HUES6 (cell line): ENCODE data around the gene ZFYVE27.

Experiments
- H3K27ac ChIP-seq: 2 replicates; pipeline ENCODE4 v1.7.0; 2013; ENCODE audit warnings: low read depth, mild to moderate bottlenecking, low read length, inconsistent platforms
- H3K27me3 ChIP-seq: 2 replicates; pipeline ENCODE4 v1.6.1; 2013; ENCODE audit warnings: low read length; ENCODE audit not compliant: control insufficient read depth, insufficient read depth
- H3K36me3 ChIP-seq: 2 replicates; pipeline ENCODE4 v1.6.1; 2013; ENCODE audit warnings: low read length; ENCODE audit not compliant: control insufficient read depth, insufficient read depth
- H3K4me1 ChIP-seq: 2 replicates; pipeline ENCODE4 v1.6.1; 2013; ENCODE audit warnings: low read length; ENCODE audit not compliant: control insufficient read depth, insufficient read depth
- H3K4me3 ChIP-seq: 2 replicates; pipeline ENCODE4 v1.5.1; 2013; ENCODE audit warnings: low read depth, low read length
- H3K9ac ChIP-seq: one replicate; pipeline ENCODE4 v1.6.1; 2013; ENCODE audit warnings: mild to moderate bottlenecking, low read length
- H3K9me3 ChIP-seq: 2 replicates; pipeline ENCODE4 v1.6.1; 2013; ENCODE audit warnings: low read depth, low read length; ENCODE audit not compliant: control insufficient read depth, insufficient read depth

ZFYVE27 gene

DNA sequence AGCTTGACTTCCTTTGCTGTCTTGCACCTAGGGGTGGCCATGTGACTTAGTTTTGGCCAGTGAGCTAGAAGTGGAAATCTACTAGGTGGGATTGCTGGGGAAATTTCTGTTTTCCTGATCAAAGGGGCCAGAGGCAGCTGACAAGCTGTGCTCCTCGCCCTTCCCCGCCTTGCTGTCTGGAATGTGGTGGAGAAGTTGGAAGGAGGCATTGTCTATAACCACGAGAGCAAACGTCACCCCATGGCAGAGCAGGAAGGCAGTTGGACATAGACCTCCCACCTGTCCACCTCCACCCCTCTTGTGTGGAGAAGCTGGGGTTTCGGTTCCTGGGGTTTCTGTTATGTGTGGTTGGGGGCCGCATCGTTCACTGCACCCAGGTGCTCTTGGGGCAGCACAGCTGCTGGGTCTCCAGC lies 27.6 kb downstream of the ZFYVE27 start:
- H3K4me1 ChIP-seq = peaks cover 19% of the 10 kb centered on the region; the same call in 1 of the 2 replicates
- peaks cover 14% of the 10 kb centered on the region for H3K36me3 ChIP-seq
- no peak overlapping the region for H3K4me3 ChIP-seq
- no peaks in the 10 kb centered on the region for H3K9me3 ChIP-seq
- H3K27me3 ChIP-seq = peaks cover 19% of the 10 kb centered on the region
- H3K9ac ChIP-seq = peak overlapping the region; percentile 34
- H3K27ac ChIP-seq = no peak overlapping the region

DNA sequence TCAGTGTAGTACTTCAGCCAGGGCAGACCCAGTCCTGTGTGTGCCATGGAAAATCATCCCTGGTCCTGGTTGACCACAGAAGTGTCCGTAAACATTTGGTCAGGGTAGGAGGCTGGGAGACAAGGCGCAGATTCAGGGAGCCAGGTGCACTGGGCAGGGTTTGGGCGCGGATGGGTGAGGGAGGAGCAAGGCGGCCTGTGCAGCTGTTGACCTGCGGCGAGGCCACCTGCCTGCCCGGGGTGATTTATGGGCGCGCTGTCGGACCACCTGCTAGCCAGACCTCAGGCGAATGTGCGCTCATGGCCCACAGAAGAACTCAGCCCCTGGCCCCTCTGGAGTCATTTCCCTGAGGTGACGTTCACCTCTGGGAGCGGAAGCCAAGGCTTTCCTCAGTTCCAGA lies 28.3 kb downstream of the ZFYVE27 start:
- Histone ChIP-seq H3K27ac (no peak overlapping the region), H3K36me3 (peaks cover 8% of the 10 kb centered on the region; the same call in 1 of the 2 replicates), H3K27me3 (peaks cover 26% of the 10 kb centered on the region), H3K9ac (no peak overlapping the region), H3K9me3 (no peaks in the 10 kb centered on the region), H3K4me3 (no peak overlapping the region), H3K4me1 (peaks cover 19% of the 10 kb centered on the region; the same call in 1 of the 2 replicates)

DNA sequence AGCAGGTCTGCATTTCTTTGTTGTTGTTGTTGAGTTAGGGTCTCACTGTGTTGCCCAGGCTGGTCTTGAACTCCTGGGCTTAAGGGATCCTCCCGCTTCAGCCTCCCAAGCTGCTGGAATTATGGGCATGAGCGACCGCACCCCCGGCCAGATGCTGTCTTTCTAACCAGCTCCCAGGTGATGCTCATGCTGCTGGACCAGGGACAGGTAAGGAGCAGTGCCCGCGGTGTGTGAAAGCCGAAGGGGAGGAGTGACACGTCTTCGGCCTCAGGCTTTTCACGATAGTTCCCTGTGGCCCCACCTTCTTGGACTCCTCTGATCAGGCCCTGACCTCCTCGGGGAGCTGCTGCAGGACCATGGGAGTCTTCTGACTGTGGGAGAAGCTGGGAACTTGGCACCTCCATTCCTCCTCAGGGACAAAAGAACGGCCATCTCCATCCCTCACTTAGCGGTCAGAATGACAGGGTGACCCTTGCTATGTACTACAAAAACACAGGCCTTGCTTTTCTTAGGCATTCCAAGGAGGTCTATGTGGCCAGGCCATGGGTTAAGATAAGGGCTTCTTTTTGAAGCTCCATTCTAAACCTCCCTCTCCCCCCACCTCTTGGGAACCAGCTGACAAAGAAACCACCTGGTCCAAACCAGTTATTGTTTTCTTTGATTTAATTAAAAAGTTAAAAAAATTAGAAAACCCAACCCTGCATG lies 29.3 kb downstream of the ZFYVE27 start:
- Histone ChIP-seq H3K9ac (no peak overlapping the region), H3K9me3 (no peaks in the 10 kb centered on the region), H3K27ac (no peak overlapping the region), H3K4me3 (no peak overlapping the region), H3K36me3 (0 out of 2 replicates have a peak, but pooled peaks cover 4% of the 10 kb centered on the region), H3K4me1 (peaks cover 24% of the 10 kb centered on the region; the same call in 1 of the 2 replicates), H3K27me3 (peaks cover 36% of the 10 kb centered on the region)

DNA sequence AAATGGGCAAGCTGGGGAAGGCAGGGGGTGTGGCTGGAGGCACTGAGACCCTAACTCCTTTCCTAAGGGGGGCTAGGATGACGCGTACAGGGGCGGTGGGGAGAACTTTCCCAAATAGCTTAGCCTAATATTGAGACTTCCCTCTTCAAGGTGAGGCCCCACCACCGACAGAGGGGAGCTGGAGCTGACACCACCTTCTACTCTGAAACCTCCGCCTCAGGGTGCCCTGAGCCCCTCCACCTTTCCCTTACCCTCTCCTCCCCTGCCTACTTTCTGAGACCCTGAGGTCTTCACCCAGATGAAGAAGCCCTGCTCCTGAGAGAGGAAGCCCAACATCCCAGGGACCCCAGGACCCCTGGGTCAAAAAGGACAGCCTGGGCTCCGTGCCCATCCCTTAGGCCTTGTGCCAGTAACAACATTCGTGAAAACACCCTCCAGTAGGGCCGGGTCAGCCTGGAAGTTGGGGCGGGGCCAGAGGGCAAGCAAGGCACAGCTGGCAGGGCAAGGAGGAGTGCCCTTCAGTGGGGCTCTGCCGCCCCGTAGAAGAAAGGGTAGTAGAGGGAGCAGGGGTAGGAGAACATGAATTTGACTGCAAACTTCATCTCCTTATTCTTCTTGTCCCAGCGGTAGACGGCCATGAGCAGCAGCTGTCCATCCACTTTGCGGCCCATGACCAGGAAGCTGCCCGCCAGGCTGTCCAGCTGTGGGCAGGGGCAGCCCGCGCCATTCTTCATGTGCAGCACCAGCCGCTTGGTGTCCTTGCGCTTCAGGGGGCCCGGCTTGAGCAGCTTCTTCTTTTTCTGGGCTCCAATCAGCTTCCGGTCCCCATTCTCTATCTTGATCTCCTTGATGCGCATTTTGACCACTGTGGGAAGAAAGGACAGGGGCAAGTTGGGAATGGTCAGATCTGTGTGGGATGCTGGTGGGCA lies 30.3 kb downstream of the ZFYVE27 start:
- Histone ChIP-seq H3K9ac (no peak overlapping the region), H3K27ac (no peak overlapping the region), H3K9me3 (no peaks in the 10 kb centered on the region), H3K27me3 (peaks cover 46% of the 10 kb centered on the region), H3K36me3 (0 out of 2 replicates have a peak, but pooled peaks cover 3% of the 10 kb centered on the region), H3K4me1 (peaks cover 25% of the 10 kb centered on the region; the same call in 1 of the 2 replicates), H3K4me3 (no peak overlapping the region)

DNA sequence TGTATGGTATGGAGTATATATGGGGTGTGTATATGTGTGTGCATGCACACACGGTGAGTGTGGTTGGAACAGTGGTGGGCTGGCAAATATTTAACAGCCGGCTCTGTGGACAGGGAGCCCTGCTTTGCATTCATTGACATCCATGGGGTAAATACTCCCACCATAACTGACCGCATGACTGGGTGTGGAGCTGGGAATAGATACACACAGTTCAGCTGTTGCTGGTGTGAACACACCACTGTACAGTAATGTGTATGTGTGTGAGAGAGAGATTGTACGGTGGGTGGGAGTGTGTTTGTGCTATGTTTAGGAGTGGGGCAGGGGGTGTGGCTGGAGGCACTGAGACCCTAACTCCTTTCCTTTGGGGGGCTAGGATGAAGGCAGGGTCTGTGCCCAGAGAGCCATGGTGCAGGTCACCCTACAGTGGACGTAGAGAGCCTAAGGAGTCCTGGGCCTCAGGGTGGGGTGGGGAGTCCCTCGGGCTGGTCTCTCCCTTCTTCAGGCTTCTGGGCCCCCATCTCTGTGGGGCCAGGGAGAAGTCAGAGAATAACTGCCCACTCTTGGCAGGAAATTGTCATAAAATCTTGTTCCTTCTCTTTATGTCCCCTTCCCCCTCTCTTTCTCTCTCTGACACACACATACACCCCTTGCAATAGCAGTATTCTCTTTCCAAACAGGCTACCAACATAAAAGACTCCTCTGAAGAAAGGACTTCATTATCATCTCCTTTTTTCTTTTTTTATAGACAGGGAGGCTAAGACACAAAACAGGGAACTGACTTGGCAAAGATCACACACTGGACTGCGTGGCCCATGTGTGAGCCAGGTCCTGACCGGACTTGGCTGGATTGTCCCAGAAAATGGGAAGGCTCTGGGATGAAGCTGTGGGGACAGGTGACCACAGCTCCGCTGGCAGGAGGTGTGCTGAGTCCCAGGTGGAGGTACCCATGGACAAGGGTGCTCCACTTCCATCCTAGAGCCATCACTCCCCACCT lies 31.7 kb downstream of the ZFYVE27 start:
- Histone ChIP-seq H3K9me3 (no peaks in the 10 kb centered on the region), H3K27ac (no peak overlapping the region), H3K4me1 (peaks cover 25% of the 10 kb centered on the region), H3K4me3 (no peak overlapping the region), H3K36me3 (no peaks in the 10 kb centered on the region), H3K9ac (no peak overlapping the region), H3K27me3 (peaks cover 59% of the 10 kb centered on the region)

DNA sequence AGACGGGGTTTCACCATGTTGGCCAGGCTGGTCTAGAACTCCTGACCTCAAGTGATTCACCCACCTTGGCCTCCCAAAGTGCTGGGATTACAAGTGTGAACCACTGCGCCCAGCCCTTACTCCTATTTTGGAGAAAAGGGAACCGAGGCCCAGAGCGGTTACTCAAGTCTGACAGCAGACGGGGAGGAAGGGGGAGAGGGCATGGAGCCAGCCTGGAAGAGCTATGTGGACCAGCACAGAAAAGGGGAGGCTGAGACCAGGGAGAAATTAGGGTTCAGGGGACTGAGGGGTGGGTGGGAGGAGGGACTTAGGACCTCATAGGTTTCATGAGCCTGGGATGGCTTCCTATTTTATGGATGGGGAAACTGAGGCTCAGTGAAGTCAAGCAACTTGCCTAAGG lies 33.3 kb downstream of the ZFYVE27 start:
- no peak overlapping the region for H3K9ac ChIP-seq
- peak overlapping the region; percentile 61 for H3K4me3 ChIP-seq

DNA sequence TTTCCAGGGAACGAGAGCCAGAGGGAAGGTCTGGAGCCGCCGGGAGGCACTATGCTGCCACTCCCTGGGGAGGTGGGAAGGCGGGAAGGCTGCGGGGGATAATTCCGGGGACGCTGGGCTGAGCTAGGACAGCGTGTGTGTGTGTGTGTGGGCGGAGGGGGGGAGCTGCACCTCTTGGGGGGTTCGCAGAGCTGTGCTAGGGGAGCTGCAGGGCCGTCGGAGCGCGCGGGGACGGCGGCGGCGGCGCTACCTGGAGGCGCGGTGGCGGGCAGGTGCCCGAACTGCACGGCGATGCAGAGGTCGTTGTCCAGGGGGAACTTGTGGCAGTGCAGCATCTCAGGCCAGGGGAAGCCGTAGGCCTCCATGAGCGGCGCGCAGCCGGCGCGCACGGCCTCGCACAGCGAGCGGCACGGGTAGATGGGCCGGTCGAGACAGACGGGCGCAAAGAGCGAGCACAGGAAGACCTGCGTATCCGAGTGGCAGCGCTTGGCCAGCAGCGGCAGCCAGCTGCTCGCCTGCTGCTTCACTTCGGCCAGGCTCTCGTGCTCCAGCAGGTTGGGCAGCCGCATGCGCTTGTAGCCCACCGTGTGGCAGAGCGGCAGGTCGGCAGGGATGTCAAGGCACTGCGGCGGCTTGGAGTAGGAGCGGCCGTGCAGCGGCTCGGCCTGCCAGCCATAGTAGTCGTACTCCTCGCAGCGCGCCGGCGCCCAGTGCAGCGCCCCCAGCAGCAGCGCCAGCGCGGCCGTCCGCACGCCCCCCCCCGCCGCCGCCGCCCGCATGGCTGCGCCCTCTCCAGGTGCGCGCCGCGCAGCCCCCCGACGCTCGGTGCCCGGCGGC lies 34.3 kb downstream of the ZFYVE27 start:
- peak overlapping the region; percentile 28 for H3K9ac ChIP-seq
- no peaks in the 10 kb centered on the region for H3K9me3 ChIP-seq
- no peak overlapping the region for H3K27ac ChIP-seq
- peaks cover 64% of the 10 kb centered on the region for H3K27me3 ChIP-seq
- peaks cover 19% of the 10 kb centered on the region for H3K4me1 ChIP-seq
- H3K36me3 ChIP-seq = no peaks in the 10 kb centered on the region
- peak overlapping the region; percentile 61 for H3K4me3 ChIP-seq

More for the DNA sequence above, 33.3 kb downstream of the ZFYVE27 start:
- peaks cover 19% of the 10 kb centered on the region for H3K4me1 ChIP-seq
- H3K27me3 ChIP-seq = peaks cover 64% of the 10 kb centered on the region
- no peaks in the 10 kb centered on the region for H3K9me3 ChIP-seq
- no peaks in the 10 kb centered on the region for H3K36me3 ChIP-seq
- H3K27ac ChIP-seq = no peak overlapping the region

DNA sequence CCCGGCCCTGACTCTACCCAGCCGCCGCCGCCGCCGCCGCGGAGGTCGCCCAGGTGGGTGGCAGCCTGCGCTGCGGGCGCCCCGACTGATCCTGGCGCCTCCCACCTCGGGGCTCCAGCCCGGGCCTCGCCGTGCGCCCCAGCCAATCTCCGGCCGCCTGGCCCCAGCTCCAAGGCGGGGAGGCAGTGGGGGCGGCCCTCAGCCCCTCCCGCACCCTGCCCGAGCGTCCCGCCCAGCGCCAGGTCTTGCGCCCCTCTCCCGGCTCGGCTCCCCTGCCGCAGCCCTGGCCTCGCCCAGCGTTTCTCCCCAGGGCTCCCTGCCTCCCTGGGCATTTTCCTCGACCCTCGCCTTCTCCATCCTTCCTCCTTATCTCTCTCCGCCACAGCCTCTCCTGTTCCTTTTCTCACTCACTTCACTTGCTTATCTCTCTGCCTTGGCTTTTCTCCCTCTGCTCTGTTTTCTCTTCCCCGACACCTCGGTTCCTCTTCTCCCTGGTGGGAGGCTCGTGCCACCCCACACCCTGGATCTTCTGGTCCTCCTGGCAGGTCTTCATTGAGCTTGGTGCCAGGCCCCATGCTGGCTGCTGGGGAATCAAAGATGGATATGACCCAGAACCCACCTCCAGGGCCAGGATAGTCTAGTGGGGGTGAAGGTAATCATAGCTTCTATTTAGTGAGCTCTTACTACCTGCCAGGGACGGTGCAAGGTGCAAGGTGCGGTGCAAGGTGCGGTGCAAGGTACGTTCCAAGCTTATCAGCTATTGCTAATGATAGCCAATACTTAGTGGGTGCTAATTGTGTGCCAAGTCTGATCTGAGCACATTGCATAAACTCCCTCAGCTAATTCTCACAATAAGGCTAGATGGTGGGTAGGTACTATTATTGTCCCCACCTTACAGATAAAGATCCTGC lies 35.2 kb downstream of the ZFYVE27 start, which contains the start of gene SFRP5:
TSS of gene SFRP5 (minus strand) at position 87 of the 911 bp plus-strand sequence. CDS start 166 bp downstream, outside the sequence.
- Histone ChIP-seq H3K4me1 (peaks cover 19% of the 10 kb centered on the region), H3K27ac (no peak within 1 kb of the TSS), H3K9ac (peak within 1 kb of the TSS; percentile 28), H3K4me3 (peak within 1 kb of the TSS; percentile 61), H3K36me3 (no peaks in the 10 kb centered on the region), H3K27me3 (peaks cover 64% of the 10 kb centered on the region), H3K9me3 (no peaks in the 10 kb centered on the region)

DNA sequence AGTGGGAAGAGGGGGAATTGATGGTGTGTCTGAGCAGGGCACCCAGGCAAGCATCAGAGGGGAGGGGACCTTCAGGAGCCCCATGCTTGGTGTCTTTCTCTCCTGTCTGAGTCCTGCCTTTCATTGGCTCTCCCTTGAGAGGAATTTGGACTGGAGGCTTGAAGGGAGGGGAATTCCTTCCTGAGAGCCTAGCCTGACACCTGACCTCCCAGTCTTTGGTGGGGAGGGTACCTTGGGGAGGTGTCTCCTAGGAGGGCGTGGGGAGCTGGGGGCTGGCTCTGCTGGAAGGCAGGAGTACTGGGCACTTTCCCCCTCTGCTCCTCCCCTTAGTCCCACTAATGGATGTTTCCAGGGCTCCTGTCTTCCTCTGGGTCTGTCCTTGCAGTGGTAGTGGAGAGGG lies 36.2 kb downstream of the ZFYVE27 start:
- peaks cover 20% of the 10 kb centered on the region for H3K4me1 ChIP-seq
- no peak overlapping the region for H3K9ac ChIP-seq
- H3K36me3 ChIP-seq = no peaks in the 10 kb centered on the region
- H3K9me3 ChIP-seq = no peaks in the 10 kb centered on the region
- H3K4me3 ChIP-seq = no peak overlapping the region
- H3K27me3 ChIP-seq = peaks cover 60% of the 10 kb centered on the region
- H3K27ac ChIP-seq = no peak overlapping the region
